Lower leg skin (tissue), 4 donors: ENCODE measurements around the gene ORC1. TPM values are rescaled to one million over a fixed set of nuclear protein-coding genes. Genes with fewer than 3 reads are reported as not detected.
"Not testable (repeated sequence)": the region's sequence is repeated elsewhere in the genome, so short reads cannot be mapped to it uniquely, and the experiment has no call there.

Source experiments
- DNase-seq, 2 donors: peaks; one replicate each; pipeline ENCODE4 v3.0.0-alpha.2; 2019; ENCODE audit warnings: low spot score in 2 of 2
- H3K4me3 ChIP-seq: fragments of 200-600 bp; sonication (generic); 2 replicates; pipeline ENCODE4 v1.5.1; 2017; ENCODE audit warnings: mild to moderate bottlenecking, low read depth; ENCODE audit not compliant: poor library complexity, severe bottlenecking
- POLR2A ChIP-seq, 2 donors: fragments of 450-650 bp; IDR thresholded peaks; one replicate each; pipeline ENCODE4 v1.6.1; 2016 to 2017; ENCODE audit warnings: antibody characterized with exemption in 2 of 2, mild to moderate bottlenecking in 1 of 2, moderate library complexity in 1 of 2
- WGBS, 2 donors: methylation state at CpG; one replicate each; pipeline ENCODE4 v1.1.5; 2018; 5-methylcytosine and 5-hydroxymethylcytosine counted together
- intact Hi-C: fragments of 100-400 bp; cut with DNase I; formaldehyde crosslinking; loops from one replicate; pipeline ENCODE4 v1.15.0; 2023; ENCODE audit warnings: low total_unique reads
- total RNA-seq, 4 donors: library from RNA; depleted of rRNA; stranded (reverse); fragments of >200 nt; gene quantifications; one replicate each; pipeline ENCODE4 v1.1.0, GENCODE V29; 2016
- TF ChIP-seq, protein P1 (sequence below), 3 donors: fragments of 450-650 bp; IDR thresholded peaks; one replicate each; pipeline ENCODE4 v1.5.1; 2016; ENCODE audit warnings: antibody characterized with exemption in 3 of 3, mild to moderate bottlenecking in 3 of 3, moderate library complexity in 2 of 3

Gene ORC1
- total RNA-seq, 4 donors from 2014 or later = 0.29 to 1.3 (median 0.72) TPM

GRCh38 chr1:52386458-52386857, 17.8 kb downstream of the ORC1 start:
- 71 to 82% methylated on average over 5 of the region's 5 CpGs for WGBS, 2 donors
- DNase-seq = no peak
- H3K4me3 ChIP-seq = no peak overlapping the region
- intact Hi-C loops = no loop called here
- no peak for TF ChIP-seq POLR2A (IDR thresholded peaks at IDR 0.05)
- TF ChIP-seq, protein P1, sequence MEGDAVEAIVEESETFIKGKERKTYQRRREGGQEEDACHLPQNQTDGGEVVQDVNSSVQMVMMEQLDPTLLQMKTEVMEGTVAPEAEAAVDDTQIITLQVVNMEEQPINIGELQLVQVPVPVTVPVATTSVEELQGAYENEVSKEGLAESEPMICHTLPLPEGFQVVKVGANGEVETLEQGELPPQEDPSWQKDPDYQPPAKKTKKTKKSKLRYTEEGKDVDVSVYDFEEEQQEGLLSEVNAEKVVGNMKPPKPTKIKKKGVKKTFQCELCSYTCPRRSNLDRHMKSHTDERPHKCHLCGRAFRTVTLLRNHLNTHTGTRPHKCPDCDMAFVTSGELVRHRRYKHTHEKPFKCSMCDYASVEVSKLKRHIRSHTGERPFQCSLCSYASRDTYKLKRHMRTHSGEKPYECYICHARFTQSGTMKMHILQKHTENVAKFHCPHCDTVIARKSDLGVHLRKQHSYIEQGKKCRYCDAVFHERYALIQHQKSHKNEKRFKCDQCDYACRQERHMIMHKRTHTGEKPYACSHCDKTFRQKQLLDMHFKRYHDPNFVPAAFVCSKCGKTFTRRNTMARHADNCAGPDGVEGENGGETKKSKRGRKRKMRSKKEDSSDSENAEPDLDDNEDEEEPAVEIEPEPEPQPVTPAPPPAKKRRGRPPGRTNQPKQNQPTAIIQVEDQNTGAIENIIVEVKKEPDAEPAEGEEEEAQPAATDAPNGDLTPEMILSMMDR (IDR thresholded peaks at IDR 0.05) = no peak

GRCh38 chr1:52385376-52385775, 18.8 kb downstream of the ORC1 start:
- intact Hi-C loops = no loop called here
- no peak overlapping the region for H3K4me3 ChIP-seq
- TF ChIP-seq, protein P1 (IDR thresholded peaks at IDR 0.05) = no peak
- TF ChIP-seq POLR2A (IDR thresholded peaks at IDR 0.05) = no peak
- WGBS, 2 donors = 93 to 94% methylated on average over 3 of the region's 3 CpGs
- no peak for DNase-seq

DNA sequence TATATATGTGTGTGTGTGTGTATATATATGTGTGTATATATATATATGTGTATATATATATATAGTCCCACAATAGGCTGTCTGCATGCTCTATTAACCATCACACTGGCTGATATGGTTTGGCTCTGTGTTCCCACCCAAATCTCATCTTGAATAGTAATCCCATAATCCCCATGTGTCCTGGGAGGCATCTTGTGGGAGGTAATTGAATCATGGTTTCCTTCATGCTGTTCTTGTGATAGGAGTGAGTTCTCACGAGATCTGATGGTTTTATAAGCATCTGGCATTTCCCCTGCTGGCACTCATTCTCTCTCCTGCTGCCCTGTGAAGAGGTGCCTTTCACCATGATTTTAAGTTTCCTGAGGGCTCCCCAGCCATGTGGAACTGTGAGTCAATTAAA, 34.4 kb downstream of the ORC1 start:
- H3K4me3 ChIP-seq, intact Hi-C loops, DNase-seq: not testable (repeated sequence)
- WGBS, 2 donors = 62 to 100% methylated on average over 1 of the region's 1 CpG

- peak overlapping the region; percentile 11 for H3K4me3 ChIP-seq
- DNase-seq = peak in 1 of 2 donors; percentile 85
- TF ChIP-seq, protein P1 (IDR thresholded peaks at IDR 0.05) = no peak
- no peak for TF ChIP-seq POLR2A (IDR thresholded peaks at IDR 0.05)
- 10 to 11% methylated on average over 29 to 33 of the region's 51 CpGs for WGBS, 2 donors
- intact Hi-C loops = no loop called here
Observed at GRCh38 chr1:52368383-52369172, 35.6 kb downstream of the ORC1 start.

GRCh38 chr1:52367272-52367671, 37.0 kb downstream of the ORC1 start:
- TF ChIP-seq, protein P1 (IDR thresholded peaks at IDR 0.05) = no peak
- no peak for TF ChIP-seq POLR2A (IDR thresholded peaks at IDR 0.05)
- intact Hi-C loops = no loop called here
- no peak overlapping the region for H3K4me3 ChIP-seq
- peak in 1 of 2 donors; percentile 59 for DNase-seq
- WGBS, 2 donors = 87 to 90% methylated on average over 5 of the region's 5 CpGs

DNA sequence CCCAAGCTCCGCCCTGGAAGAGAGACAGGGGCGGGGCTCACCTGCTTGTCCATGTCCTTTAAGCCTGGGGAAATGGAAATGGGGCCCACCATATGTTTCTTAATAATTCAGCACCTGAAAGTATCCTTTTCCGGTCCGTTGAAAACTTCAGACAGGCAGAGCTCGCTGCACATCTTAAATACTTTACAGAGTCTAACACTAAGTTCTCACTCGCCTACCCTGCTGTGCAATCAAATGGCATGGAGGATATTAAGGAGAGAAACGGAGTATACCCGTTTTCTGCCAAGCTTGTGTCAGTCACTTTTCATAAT, 37.8 kb downstream of the ORC1 start:
- peak overlapping the region; percentile 73 for H3K4me3 ChIP-seq
- TF ChIP-seq, protein P1 (IDR thresholded peaks at IDR 0.05) = no peak
- no peak for TF ChIP-seq POLR2A (IDR thresholded peaks at IDR 0.05)
- WGBS, 2 donors = 15 to 17% methylated on average over 8 of the region's 8 CpGs
- intact Hi-C loops = no loop called here
- no peak for DNase-seq
